ENCODE measurements around the gene INPP5A.
"Not testable (repeated sequence)": the region's sequence is repeated elsewhere in the genome, so short reads cannot be mapped to it uniquely, and the experiment has no call there.

The INPP5A gene

GRCh38 chr10:132784866-132785722 is 247.5 kb downstream of the INPP5A start:
- DNase-seq (ENCODE audit: low read depth) = no peak

GRCh38 chr10:132785723-132786475 is 248.3 kb downstream of the INPP5A start, which contains the start of gene NKX6-2:
Gene NKX6-2 (minus strand): TSS chr10:132786147. CDS start chr10:132785948, 199 bp downstream.
- DNase-seq (ENCODE audit: low read depth) = no peak

GRCh38 chr10:132786476-132786883 is 248.9 kb downstream of the INPP5A start:
- DNase-seq (ENCODE audit: low read depth) = no peak

- DNase-seq (ENCODE audit: low read depth) = no peak
These were observed 249.4 kb downstream of the INPP5A start for GRCh38 chr10:132786884-132787494.

GRCh38 chr10:132787495-132788179 is 250.1 kb downstream of the INPP5A start:
- DNase-seq (ENCODE audit: low read depth) = no peak

GRCh38 chr10:132788180-132788830 is 250.7 kb downstream of the INPP5A start:
- peak; percentile 12 for DNase-seq (ENCODE audit: low read depth)

GRCh38 chr10:132788831-132789219 is 251.2 kb downstream of the INPP5A start:
- DNase-seq (ENCODE audit: low read depth) = no peak

- no peak for DNase-seq (ENCODE audit: low read depth)
These were observed 252.1 kb downstream of the INPP5A start for GRCh38 chr10:132789659-132790148.

GRCh38 chr10:132790470-132790869 is 252.9 kb downstream of the INPP5A start:
- no peak for DNase-seq (ENCODE audit: low read depth)

GRCh38 chr10:132790934-132791829 is 253.6 kb downstream of the INPP5A start:
- no peak for DNase-seq (ENCODE audit: low read depth)

GRCh38 chr10:132792099-132792498 is 254.5 kb downstream of the INPP5A start:
- not testable (repeated sequence) for DNase-seq (ENCODE audit: low read depth)

GRCh38 chr10:132792796-132793195 is 255.2 kb downstream of the INPP5A start:
- no peak for DNase-seq (ENCODE audit: low read depth)

GRCh38 chr10:132793213-132793612 is 255.6 kb downstream of the INPP5A start:
- DNase-seq (ENCODE audit: low read depth) = no peak

GRCh38 chr10:132793871-132794849 is 256.6 kb downstream of the INPP5A start:
- no peak for DNase-seq (ENCODE audit: low read depth)

GRCh38 chr10:132796846-132797245 is 259.3 kb downstream of the INPP5A start:
- DNase-seq (ENCODE audit: low read depth) = no peak

GRCh38 chr10:132797986-132798385 is 260.4 kb downstream of the INPP5A start:
- not testable (repeated sequence) for DNase-seq (ENCODE audit: low read depth)

- DNase-seq (ENCODE audit: low read depth) = no peak
These were observed 260.8 kb downstream of the INPP5A start for GRCh38 chr10:132798403-132798802.

- DNase-seq (ENCODE audit: low read depth) = no peak
These were observed 261.3 kb downstream of the INPP5A start for GRCh38 chr10:132798876-132799275.

GRCh38 chr10:132799865-132800264 is 262.3 kb downstream of the INPP5A start:
- DNase-seq (ENCODE audit: low read depth) = no peak
